T follicular helper cell (primary cell): ENCODE measurements around the gene FIGLA.
"Not testable (repeated sequence)": the region's sequence is repeated elsewhere in the genome, so short reads cannot be mapped to it uniquely, and the experiment has no call there.

Experiments
- DNase-seq: peaks from one replicate; pipeline ENCODE4 v3.0.0-alpha.2; 2020; ENCODE audit warnings: low read depth

FIGLA gene

DNA sequence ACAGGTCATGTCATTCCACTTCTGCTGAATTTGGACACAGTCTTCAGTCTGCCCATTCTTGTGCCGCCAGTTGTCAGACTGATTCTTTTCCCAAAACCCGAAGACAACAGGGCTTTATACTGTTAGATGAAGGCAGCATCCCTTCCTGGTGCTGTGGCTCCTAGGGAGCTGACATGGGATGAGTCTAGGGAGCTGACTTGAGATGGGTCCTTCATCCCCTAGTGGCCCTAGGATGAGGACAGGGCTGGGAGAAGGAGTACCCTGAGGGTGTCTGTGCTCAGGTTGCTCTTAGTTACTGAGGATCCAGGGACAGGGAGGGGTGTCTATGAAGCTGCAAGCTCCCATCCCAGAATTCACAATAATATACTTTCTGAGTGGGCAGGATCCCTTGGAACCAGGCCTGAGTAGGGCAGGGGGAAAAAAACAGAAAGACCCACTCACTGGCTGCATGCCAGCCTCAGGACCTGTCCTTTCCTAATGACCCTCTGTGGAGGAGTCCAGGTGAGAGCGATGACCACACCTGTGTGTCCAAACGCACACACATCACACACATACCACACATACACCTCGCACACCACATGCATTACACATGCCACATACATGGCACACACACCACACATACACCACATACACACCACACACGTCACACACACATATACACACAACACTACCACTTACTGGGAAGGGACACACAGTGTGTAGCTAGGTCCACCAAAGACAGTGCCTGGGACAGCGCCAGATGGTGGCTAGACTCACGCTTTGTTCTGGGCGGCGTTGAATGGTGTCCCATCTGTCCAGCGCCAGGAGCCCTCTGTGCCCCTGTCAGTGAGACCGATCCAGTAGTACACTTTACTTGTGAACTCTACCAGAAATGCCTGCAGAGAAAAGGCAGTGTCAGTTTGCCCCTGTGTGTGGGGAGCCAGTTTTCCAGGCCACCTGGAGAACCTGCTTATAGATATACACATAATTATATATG lies 18.8 kb upstream of the FIGLA start:
- DNase-seq, result no peak

DNA sequence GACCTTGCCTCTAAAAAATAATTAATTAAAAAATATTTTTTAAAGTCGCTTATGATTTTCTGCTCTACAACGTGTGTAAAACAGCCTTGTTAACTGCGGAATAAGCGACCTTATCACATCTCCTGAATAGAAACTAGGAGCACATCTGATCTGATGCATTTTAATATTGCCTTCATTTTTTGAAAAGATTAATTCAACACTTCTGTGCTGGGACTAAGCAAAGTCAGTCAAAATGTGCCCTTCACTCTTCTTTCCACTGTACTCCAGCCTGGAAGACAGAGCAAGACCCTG lies 17.3 kb upstream of the FIGLA start:
- DNase-seq, result no peak

DNA sequence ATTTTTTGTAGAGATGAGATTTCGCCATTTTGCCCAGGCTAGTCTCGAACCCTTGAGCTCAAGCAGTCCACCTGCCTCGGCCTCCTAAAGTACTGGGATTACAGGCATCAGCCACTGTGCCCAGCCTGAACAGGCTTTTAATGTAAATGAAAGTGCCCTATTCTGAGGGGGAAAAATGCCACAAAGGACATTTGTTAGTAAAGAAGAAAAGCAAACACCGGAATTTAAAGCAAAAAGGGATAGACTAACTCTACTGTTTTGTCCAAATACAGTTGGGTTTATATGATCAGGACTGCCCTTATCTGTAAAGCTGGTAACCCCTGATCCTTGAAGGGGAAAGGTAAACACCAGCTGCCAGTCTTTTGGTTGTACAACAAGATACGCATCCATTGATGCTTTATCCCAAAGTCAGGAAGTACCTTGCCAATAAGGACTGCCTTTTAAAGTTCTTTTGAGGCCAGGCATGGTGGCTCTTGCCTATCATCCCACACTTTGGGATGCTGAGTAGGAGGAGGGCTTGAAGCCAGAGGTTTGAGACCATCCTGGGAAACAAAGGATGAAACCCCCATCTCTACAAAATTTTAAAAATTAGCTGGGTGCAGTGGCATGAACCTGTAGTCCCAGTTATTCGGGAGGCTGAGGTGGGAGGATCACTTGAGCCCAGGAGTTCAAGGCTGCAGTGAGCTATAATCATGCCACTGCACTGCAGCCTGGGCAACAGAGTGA lies 16.8 kb upstream of the FIGLA start:
- no peak for DNase-seq

DNA sequence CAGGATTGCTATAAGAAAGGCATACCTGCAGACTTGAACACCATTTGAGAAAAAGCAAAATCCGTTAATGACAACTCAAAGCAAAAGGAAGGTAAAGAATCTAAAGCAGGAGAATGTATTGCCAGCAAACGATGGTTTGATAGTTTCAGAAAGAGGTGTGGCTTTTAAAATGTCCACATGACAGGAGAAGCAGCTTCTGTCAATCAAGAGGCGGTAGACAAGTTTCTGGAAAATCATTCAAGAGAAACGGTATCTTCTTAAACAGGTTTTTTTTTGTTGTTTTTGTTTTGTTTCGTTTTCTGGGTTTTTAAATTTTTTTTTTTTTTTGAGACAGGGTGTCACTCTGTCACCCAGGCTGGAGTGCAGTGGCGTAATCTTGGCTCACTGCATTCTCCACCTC lies 16.2 kb upstream of the FIGLA start:
- no peak for DNase-seq

DNA sequence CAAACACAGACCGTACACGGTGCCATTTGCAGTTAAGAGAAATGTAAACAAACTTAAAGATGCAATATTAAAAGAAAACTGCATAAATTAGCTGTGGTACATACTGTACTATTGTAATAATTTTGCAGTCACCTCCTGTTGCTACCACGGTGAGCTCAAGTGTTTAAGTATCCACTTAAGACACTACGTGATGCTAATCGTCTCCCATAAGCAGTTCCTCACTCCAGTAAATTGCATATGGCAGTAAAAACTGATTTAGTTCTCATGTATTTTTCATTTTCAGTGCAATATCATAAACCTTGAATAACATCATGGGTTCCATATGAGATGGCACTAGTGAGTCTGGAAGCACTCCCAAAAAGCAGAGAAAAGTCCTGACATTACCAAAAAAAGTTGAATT lies 15.6 kb upstream of the FIGLA start:
- no peak for DNase-seq

DNA sequence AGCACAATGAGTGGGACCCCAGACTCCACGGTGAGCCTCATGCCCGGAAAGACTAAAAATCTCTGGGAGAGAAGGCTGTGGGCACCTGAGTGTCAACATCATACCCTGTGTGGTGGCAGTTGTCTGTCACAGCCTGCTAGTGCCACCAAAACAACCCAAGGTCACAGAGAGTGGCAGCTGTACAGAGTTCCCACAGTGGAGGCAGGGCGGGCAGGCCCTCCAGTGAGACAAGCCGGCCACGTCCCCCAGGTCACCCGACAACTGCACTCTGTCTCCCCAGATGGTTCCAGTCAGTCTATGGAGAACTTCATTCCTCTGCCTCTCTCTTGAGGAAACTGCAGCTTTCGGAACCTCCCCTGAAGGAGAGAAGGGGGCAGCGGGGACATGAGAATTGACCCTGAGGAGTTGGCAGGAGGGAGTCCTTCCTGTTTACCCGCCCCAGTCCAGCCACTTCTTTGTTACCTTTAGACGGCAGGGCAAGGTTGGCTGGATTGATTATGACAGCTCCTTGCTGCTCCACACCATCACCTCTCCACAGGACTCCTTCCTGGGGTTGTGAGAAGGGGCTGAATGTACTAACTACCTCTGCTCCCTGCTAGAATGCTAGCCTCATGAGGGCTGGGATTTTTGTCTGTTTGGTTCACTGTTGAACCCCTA lies 11.3 kb upstream of the FIGLA start:
- no peak for DNase-seq

DNA sequence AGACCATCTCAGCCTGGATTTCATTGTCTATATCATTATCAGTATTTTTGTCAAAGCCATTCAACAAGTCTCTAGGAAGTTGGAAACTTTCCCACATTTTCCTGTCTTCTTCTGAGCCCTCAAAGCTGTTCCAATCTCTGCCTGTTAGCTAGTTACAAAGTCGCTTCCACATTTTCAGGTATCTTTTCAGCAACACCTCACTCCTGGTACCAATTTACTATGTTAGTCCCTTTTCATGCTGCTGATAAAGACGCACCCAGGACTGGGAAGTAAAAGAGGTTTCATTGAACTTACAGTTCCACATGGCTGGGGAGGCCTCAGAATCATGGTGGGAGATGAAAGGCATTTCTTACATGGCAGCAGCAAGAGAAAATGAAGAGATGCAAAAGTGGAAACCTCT lies 9.3 kb upstream of the FIGLA start:
- no peak for DNase-seq

DNA sequence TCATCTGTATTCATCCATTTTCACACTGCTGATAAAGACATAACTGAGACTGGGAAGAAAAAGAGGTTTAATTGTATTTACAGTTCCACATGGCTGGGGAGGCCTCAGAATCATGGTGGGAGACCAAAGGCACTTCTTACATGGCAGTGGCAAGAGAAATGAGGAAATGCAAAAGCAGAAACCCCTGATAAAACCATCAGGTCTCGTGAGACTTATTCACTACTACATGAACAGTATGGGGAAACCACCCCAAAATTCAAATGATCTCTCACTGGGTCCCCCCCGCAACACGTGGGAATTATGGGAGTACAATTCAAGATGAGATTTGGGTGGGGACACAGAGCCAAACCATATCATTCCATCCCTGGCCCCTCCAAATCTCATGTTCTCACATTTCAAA lies 7.6 kb upstream of the FIGLA start:
- not testable (repeated sequence) for DNase-seq

DNA sequence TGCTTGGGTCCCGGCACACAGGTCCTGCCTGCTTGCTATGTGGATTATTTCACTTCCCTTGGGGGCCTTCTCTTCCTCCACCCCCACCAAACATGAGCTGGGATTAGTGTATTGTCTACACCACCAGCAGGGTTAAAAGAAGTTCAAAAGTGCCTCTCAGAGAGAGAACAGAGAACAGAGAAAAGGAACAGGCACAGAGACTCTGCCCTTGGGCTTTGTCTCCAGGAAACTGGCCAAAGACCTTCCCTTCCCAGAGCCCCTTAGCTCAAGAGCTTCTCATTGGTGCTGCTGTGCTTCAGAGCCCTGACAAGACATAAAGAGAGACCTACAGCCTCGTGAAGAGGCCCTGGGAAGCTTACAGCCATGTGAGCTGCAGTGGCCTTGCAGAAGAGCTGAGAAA lies 7.1 kb upstream of the FIGLA start:
- no peak for DNase-seq

DNA sequence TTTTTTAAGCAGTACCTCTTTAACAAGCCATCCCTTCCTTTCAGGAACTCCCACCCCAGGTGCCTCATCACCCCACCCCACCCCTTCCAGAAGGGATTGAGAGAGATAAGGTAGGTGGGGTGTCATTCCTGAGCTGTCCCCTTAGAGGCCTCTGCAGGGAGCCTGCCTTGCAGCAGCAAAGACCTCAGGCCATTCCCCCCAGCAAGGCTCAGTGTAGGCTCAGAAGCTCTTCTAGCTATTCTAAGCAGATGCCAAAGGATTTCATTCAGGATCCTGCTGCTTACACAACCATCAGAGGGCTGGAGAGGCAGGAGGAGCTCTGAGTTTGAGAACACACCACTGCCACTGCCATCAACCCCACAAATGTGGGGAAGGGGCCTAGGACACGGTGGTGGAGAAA lies 5.8 kb upstream of the FIGLA start:
- no peak for DNase-seq

DNA sequence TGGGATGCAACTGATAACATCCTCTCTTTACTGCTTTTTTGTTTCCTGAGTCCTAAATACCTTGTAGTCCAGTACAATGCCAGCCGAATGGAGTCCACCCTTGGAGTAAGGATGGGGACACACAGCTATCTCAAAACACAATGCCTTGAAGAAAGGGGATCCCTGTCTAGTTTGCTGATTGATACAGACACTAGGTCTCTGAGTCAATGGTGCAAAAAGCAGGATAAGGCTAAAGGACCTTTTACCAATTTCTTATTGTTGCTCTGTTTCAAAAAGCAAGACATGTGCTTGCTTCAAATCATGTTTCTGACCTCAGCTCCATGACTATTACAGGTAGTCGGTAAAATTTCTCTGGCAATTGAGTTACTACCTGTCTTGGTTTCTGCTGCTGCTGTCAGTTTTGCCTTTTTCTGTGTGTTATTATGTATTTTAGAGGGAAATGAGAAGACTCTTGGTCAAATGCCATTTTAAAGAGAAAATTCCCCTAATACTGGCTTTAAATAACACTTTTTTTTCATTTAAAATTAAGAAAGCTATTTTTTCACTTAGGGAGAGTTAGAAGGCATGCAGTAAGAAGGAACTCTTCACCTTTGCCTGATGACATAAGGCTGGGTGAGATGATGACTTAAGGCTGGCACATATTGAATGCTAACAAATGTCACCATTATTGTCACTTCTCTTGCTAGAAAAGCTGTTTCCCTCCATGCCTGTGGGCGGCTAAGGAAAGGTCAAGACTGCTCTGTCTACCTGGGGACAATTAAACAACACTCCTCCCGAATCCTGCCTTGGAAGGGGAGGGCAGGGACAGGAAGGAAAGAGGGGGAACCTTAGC lies 4.9 kb upstream of the FIGLA start:
- DNase-seq, result no peak

DNA sequence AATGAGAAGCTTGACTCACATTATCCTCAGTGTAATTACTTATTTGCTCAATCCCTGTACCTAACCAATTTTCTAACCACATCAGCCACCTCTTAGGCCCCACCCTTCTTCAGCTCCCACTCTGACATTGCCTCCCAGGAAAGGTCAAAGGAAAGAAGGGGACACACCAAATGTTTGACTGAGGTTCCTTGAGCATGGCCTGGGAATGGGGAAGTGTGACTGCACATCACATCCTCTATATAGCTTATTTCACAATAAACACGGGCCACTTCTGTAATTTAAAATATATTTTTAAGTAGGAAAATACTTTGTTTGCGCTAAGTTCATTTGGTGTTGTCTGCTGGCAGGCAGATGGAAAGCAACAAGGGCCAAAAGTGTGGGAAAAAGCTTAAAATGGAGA lies 3.0 kb upstream of the FIGLA start:
- no peak for DNase-seq

DNA sequence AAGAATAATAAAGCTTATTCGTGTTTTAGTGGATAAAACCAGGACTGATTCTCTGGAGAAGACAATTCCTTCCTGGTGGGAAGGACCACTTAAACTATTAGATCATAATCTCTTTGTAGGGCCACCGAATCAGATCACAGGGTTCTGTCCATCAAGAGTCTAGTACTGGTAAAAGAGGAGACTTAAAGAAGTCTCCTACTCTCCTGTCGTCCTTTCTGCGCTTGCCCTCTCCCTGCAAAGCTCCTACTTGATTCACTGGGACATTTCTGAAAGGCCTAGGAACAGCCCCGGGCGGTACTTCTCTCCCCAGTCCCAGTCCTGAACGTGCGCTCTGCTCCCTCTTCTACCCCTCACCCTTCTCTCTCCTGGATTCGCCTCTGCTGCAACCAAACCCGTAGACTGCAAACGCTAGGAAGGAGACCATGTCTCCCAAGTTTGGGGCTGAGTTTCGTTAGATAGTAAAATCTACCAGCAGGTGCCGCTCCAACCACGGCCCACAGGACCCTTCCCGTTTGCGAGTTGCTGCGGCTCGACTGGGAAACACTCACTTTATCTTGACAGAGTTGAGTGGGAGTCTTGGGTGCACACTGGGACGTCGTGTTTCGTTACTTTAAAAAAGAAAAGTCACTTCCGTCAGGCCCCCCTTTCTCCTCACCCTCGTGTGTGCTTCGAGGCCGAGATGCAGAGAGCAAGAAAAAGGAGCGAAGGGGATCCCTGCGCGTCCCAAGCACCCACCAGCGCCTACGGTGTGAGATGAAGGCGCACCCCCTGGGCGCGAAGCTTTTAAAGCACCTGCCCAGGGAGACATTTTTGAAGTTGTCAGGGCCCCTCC lies 923 bp downstream of the FIGLA start:
- DNase-seq, result peak; percentile 32

DNA sequence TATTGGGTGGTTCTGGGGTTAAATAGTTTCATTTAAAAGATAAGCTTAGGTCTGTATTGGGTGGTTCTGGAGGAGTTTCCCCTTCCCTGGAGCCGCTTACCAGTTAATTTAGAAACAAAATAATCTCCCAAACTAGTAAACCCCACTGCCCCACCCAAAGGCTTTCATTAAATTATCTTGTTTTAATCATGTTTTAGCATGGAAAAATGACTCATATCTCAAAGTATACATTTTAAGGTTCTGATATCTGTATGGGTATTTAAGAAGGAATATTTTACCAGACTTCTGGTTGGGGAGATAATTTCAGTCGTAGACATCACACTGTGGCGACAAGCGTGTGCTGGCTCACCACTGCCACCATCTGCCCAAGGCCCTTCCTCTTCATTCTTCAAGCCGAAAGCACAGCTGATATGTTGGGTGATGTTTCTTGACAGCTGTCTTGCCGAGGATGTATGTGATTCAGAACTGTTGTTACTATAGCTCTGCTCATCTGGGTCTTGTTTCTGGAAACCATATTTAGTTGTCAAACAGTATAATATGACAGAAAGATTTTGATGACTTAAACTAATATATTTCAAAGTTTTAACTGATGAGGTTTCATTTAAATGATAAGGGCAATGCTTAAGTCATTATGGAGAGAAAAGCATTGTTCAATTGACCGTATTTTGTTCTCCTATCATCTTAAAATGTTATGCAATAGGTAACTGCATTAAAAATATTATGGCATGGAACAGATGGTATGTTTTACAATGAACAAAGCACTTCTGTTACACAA lies 5.1 kb downstream of the FIGLA start:
- DNase-seq, result no peak

DNA sequence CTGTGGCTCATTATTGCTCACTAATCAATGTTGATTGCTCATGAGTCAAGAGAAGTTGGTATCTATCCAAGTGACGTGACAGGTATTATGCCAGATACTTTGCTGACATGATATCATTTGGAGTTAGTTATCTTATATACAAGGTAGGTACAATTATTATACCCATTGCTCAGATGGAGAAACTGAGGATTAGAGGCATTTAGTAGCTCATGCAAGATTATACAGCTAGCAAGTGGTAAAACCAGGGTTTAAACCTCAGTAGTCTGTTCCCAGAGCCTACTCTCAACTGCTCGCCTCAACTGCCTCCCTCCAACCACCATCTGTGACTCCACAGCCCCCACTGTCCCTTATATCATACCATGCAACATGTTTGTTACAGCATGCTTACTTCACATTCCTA lies 6.1 kb downstream of the FIGLA start:
- no peak for DNase-seq

DNA sequence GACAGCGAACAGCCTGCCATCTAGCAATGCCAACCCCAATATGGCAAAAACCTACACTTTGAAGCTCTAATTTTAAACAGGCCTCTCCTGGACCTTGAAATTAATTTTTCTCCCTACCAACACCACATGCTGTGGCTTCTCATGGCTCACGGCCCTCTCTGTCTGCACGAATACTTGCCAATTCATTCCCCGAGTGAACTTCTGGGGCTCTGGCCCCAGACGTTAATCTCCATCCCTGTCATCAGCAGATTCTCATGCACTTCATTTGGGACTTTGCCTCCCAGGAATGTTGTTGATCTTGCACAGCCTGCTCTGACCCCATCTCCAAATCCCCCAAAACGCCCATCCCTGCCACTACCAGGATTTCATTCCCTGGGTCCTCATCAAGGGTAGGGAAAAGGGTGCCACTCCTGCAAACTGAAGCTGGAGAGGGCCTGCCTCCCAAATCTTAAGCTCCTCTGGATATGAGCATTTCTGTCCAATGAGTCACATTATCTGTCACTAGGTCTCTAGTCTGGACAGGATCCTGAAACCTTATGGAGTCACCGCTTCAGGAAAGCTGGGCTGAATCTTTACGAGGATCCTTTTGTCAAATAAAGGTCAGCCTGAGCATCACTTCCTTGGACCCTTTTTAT lies 10.4 kb downstream of the FIGLA start:
- no peak for DNase-seq

DNA sequence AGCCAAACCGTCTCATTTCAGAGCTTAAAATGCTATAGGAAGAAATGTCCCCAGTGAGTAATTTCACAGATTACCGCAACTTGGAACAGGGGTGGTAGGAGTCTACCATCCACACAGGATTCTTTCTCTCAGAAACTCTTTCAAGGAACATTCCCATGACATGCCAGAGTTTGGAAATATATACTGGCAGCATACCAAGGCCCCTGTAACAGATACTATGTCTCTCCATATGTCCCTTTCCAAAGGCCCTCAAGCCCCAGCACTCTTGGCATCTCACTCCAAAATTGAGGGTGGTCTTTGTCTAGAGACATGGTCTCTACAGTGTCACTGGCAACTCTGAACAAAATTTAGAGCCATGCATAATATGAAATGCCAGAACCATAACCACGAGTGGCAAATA lies 11.0 kb downstream of the FIGLA start:
- no peak for DNase-seq

DNA sequence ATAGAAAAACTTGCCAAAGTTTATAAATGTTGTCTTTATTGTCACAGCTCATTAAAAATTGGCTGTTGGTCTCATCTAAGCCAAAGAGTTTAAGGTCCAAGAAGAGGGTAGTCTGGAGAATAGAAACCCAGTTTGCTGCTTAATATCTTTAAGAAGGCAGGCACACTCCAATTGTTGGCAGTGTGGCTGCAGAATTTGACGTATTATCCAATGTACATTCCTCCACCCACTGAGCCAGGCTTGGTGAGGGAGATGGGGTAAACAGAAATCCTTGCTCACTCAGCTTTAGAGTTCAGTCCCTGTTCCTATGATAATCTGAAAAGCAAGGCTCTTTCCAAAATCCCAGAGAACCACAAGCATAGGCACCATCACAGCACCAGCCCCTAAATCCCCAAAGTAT lies 11.8 kb downstream of the FIGLA start:
- no peak for DNase-seq

DNA sequence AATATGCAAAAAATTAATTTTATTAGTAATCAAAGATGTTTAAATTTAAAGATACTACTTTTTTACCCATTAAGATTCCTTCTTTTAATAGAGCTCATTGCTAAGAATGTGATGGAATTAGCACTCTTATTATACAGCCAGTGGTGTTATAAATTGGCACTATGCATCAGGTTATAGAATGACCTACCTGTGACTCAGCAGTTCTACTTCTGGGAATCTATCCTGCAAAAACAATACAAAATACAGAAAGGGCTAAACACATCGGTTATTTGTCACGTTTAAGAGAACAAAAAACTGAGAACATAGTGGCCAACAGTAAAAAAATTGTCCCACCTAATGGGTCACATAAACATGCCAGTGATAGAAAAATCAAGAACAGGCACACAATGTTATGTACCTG lies 13.0 kb downstream of the FIGLA start:
- DNase-seq, result no peak

DNA sequence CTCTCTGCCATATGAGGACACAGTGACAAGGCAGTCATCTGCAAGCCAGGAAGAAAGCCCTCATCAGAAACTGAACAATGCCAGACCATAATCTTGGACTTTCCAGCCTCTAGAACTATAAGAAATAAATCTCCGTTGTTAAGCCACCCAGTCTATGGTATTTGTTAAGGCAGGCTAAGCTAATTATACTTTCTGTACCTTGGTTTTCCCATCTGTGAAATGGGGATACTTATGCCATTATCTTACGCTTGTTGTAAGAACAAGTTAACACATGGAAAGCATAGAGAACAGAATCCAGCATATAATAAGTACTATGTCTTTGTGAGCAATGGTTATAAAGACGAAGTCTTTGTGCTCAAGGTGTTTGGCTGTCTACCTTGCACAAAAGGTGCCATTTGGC lies 14.2 kb downstream of the FIGLA start:
- DNase-seq, result no peak
